Neural progenitor cell (in vitro differentiated cells): Measurements from ENCODE around the gene MRPS18B. TPM values are rescaled to one million over a fixed set of nuclear protein-coding genes. Genes with fewer than 3 reads are reported as not detected.

Experiments used
- DNase-seq: peaks from one replicate; pipeline ENCODE4 v3.0.0-alpha.2; 2016; ENCODE audit warnings: low spot score
- H2AFZ ChIP-seq: fragments of 200-600 bp; sonication (generic); replicated peaks from 2 replicates; pipeline ENCODE4 v1.6.1; 2016; ENCODE audit warnings: antibody characterized with exemption
- H3F3A ChIP-seq: fragments of 200-600 bp; sonication (generic); 2 replicates; pipeline ENCODE4 v1.6.1; 2016; ENCODE audit warnings: antibody characterized with exemption, low read depth
- H3K27ac ChIP-seq: fragments of 200-600 bp; sonication (generic); 2 replicates; pipeline ENCODE4 v1.5.1; 2016; ENCODE audit warnings: mild to moderate bottlenecking
- H3K27me3 ChIP-seq: fragments of 200-600 bp; sonication (generic); 2 replicates; pipeline ENCODE4 v1.6.1; 2016; ENCODE audit warnings: mild to moderate bottlenecking, moderate library complexity
- H3K36me3 ChIP-seq: fragments of 200-600 bp; sonication (generic); 2 replicates; pipeline ENCODE4 v1.5.1; 2016
- H3K4me1 ChIP-seq: fragments of 200-600 bp; sonication (generic); 2 replicates; pipeline ENCODE4 v1.6.1; 2016; ENCODE audit warnings: mixed run types
- H3K4me2 ChIP-seq: fragments of 200-600 bp; sonication (generic); 2 replicates; pipeline ENCODE4 v1.6.1; 2016
- H3K4me3 ChIP-seq: fragments of 200-600 bp; sonication (generic); 2 replicates; pipeline ENCODE4 v1.5.1; 2016
- H3K79me2 ChIP-seq: fragments of 200-600 bp; sonication (generic); 2 replicates; pipeline ENCODE4 v1.6.1; 2016; ENCODE audit warnings: low read depth
- H3K9ac ChIP-seq: fragments of 200-600 bp; sonication (generic); 2 replicates; pipeline ENCODE4 v1.6.1; 2016
- H3K9me3 ChIP-seq: fragments of 200-600 bp; sonication (generic); 2 replicates; pipeline ENCODE4 v1.5.1; 2016; ENCODE audit warnings: low read depth
- H4K20me1 ChIP-seq: fragments of 200-600 bp; sonication (generic); 2 replicates; pipeline ENCODE4 v1.6.1; 2016; ENCODE audit warnings: low read depth
- H3K27ac Mint-ChIP-seq: 3 replicates; pipeline ENCODE4 v1.8.0; 2021; ENCODE audit warnings: mixed read lengths
- H3K27me3 Mint-ChIP-seq: 2 replicates; pipeline ENCODE4 v1.8.0; 2022; ENCODE audit warnings: low read depth, mild to moderate bottlenecking, inconsistent platforms, moderate library complexity, mixed read lengths; ENCODE audit not compliant: insufficient read depth
- H3K36me3 Mint-ChIP-seq: 3 replicates; pipeline ENCODE4 v1.8.0; 2021; ENCODE audit warnings: mixed read lengths
- H3K4me1 Mint-ChIP-seq: 3 replicates; pipeline ENCODE4 v1.8.0; 2021; ENCODE audit warnings: mixed read lengths
- H3K4me3 Mint-ChIP-seq: 3 replicates; pipeline ENCODE4 v1.8.0; 2021; ENCODE audit warnings: mild to moderate bottlenecking, moderate library complexity, mixed read lengths
- H3K9me3 Mint-ChIP-seq: 3 replicates; pipeline ENCODE4 v1.8.0; 2020; ENCODE audit warnings: mixed read lengths
- EZH2 ChIP-seq: fragments of 200-600 bp; sonication (generic); IDR thresholded peaks from 2 replicates; pipeline ENCODE4 v1.6.1; 2017; ENCODE audit warnings: antibody characterized with exemption, mild to moderate bottlenecking, moderate library complexity
- EZH2phosphoT487 ChIP-seq: fragments of 200-600 bp; sonication (generic); IDR thresholded peaks from 2 replicates; pipeline ENCODE4 v1.6.1; 2017; ENCODE audit warnings: antibody characterized with exemption
- microRNA counts: library from miRNA; unstranded; fragments of <30 nt; microRNA quantifications from one replicate; lab custom pipeline; 2016
- microRNA-seq: library from miRNA; unstranded; fragments of <30 nt; microRNA quantifications from one replicate; pipeline ENCODE4, GENCODE V29; 2016
- small RNA-seq: library from RNA; depleted of rRNA; stranded (forward); fragments of <200 nt; gene quantifications from one replicate; pipeline ENCODE3, GENCODE V24; 2015
- total RNA-seq: library from RNA; depleted of rRNA; stranded (reverse); fragments of >200 nt; gene quantifications from 2 replicates; pipeline ENCODE4 v1.2.3, GENCODE V29; 2015; ENCODE audit warnings: low replicate concordance
- TF ChIP-seq, protein P1 (sequence below): fragments of 200-600 bp; sonication (generic); IDR thresholded peaks from 2 replicates; pipeline ENCODE4 v1.5.1; 2017; ENCODE audit warnings: antibody characterized with exemption, mild to moderate bottlenecking

MRPS18B gene
- total RNA-seq, 1 donor from 2014 or later, result 18.5 TPM

DNA sequence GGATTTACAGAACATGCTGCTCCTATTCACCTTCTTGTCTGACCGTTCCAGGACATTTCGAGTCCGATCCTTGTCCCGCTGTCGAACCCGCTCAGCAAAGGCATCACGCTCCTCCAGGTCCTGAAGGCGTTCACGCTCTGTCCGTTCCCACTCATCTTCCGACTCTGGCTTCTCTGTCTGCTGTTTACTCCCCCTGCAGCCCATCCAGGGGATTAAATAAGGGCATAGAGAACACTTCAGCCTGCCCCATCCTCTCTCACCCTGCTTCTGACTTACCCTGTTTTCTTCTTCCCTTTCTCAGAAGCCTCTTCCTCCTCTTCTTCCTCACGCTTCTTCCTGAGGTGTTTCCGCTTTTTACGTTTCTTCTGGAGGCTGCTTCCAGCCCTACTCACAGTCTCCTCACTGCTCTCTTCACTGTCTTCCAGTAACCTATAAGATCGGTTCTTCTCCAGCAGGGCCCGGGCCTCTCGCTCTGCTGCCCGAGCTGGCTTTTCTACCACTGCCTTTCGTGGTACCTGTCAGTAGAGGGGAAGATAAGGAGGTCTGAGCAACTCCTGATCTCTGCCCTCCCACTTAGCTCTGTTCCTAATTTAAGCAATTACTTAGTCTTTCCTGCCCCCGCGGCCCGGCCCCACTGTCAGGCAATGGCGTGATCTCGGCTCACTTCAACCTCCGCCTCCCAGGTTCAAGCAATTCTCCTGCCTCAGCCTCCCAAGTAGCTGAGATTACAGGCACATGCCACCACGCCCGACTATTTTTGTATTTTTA lies 53.3 kb downstream of the MRPS18B start:
- peak; percentile 33 for DNase-seq
- Histone ChIP-seq H3F3A (peaks cover 17% of the 10 kb centered on the region), H3K9me3 (no peaks in the 10 kb centered on the region), H3K4me3 (no peak overlapping the region), H4K20me1 (peaks cover 14% of the 10 kb centered on the region), H3K27ac (no peak overlapping the region), H2AFZ (no peak overlapping the region), H3K9ac (no peak overlapping the region), H3K4me1 (peaks cover 3% of the 10 kb centered on the region), H3K27me3 (no peaks in the 10 kb centered on the region), H3K79me2 (peaks cover 21% of the 10 kb centered on the region), H3K36me3 (no peaks in the 10 kb centered on the region), H3K4me2 (peak overlapping the region; percentile 87)
- Mint-ChIP-seq H3K27me3 (peaks cover 6% of the 10 kb centered on the region), H3K9me3 (no peaks in the 10 kb centered on the region), H3K4me3 (peak overlapping the region; percentile 92), H3K27ac (no peak overlapping the region), H3K4me1 (peaks cover 10% of the 10 kb centered on the region), H3K36me3 (peaks cover 9% of the 10 kb centered on the region)
- TF ChIP-seq, protein P1, sequence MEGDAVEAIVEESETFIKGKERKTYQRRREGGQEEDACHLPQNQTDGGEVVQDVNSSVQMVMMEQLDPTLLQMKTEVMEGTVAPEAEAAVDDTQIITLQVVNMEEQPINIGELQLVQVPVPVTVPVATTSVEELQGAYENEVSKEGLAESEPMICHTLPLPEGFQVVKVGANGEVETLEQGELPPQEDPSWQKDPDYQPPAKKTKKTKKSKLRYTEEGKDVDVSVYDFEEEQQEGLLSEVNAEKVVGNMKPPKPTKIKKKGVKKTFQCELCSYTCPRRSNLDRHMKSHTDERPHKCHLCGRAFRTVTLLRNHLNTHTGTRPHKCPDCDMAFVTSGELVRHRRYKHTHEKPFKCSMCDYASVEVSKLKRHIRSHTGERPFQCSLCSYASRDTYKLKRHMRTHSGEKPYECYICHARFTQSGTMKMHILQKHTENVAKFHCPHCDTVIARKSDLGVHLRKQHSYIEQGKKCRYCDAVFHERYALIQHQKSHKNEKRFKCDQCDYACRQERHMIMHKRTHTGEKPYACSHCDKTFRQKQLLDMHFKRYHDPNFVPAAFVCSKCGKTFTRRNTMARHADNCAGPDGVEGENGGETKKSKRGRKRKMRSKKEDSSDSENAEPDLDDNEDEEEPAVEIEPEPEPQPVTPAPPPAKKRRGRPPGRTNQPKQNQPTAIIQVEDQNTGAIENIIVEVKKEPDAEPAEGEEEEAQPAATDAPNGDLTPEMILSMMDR, result peak; percentile 34
- TF ChIP-seq EZH2phosphoT487 (no peak), EZH2 (no peak)

- no peak within 1 kb of the TSS for H3K27ac ChIP-seq
These were observed 55.0 kb downstream of the MRPS18B start, which contains the start of gene DHX16 for GRCh38 chr6:30672445-30673253. DHX16 (minus strand) TSS chr6:30673006; CDS start chr6:30672841, 165 bp downstream.

More at GRCh38 chr6:30672445-30673253, 55.0 kb downstream of the MRPS18B start, which contains the start of gene DHX16:
- H3K4me3 ChIP-seq, result peak within 1 kb of the TSS; percentile 94
- DNase-seq, result peak; percentile 95
- H3K27me3 ChIP-seq, result no peaks in the 10 kb centered on the region
- peaks cover 10% of the 10 kb centered on the region for H3K27me3 Mint-ChIP-seq
- peak within 1 kb of the TSS; percentile 66 for H2AFZ ChIP-seq
- H3K9me3 Mint-ChIP-seq, result no peaks in the 10 kb centered on the region
- H4K20me1 ChIP-seq, result peaks cover 14% of the 10 kb centered on the region
- H3F3A ChIP-seq, result peaks cover 17% of the 10 kb centered on the region
- H3K4me1 Mint-ChIP-seq, result peaks cover 10% of the 10 kb centered on the region
- H3K4me3 Mint-ChIP-seq, result peak within 1 kb of the TSS; percentile 92
- H3K36me3 ChIP-seq, result no peaks in the 10 kb centered on the region
- H3K9ac ChIP-seq, result peak within 1 kb of the TSS; percentile 76
- H3K79me2 ChIP-seq, result peaks cover 21% of the 10 kb centered on the region
- H3K4me2 ChIP-seq, result peak within 1 kb of the TSS; percentile 87
- H3K27ac Mint-ChIP-seq, result peak within 1 kb of the TSS; percentile 30
- H3K9me3 ChIP-seq, result no peaks in the 10 kb centered on the region
- H3K36me3 Mint-ChIP-seq, result peaks cover 13% of the 10 kb centered on the region
- H3K4me1 ChIP-seq, result peaks cover 3% of the 10 kb centered on the region
- TF ChIP-seq, protein P1, result peak; percentile 93
- TF ChIP-seq EZH2, result no peak
- no peak for TF ChIP-seq EZH2phosphoT487

MicroRNA genes within 50 kb of the gene (microRNA counts, 767-probe panel; counts per million panel counts)
- microRNA hsa-miR-877-5p (lab: Ali Mortazavi, UCI), result 460 counts per million, percentile 90 among the panel's probes with 10 or more counts

Small RNA genes within 50 kb of the gene (microRNA-seq; reads per million reads assigned to microRNA genes)
- gene MIR877, result 83.7 reads per million, percentile 74 among the genes with 10 or more reads in this experiment

Small RNA genes within 50 kb of the gene (small RNA-seq; reads per million reads assigned to genes)
- 4.1 reads per million, percentile 93 among the genes with 10 or more reads in this experiment for gene MIR877

Other genes with a start within 250 kb of the MRPS18B start
- 24.8 and 43.1 TPM in 2 replicates for gene HLA-E, start 128.3 kb upstream of the MRPS18B start, total RNA-seq
- gene GNL1, start 61.4 kb upstream of the MRPS18B start, total RNA-seq, result 23.7 and 34.7 TPM in 2 replicates
- 13.7 and 18.6 TPM in 2 replicates for gene PRR3, start 60.5 kb upstream of the MRPS18B start, total RNA-seq
- 43.9 and 56.0 TPM in 2 replicates for gene ABCF1, start 46.4 kb upstream of the MRPS18B start, total RNA-seq
- gene PPP1R10, start 597 bp upstream of the MRPS18B start, total RNA-seq, result 38.6 and 46.4 TPM in 2 replicates
- gene ATAT1, start 9.0 kb downstream of the MRPS18B start, total RNA-seq, result 17.9 and 18.7 TPM in 2 replicates
- gene C6orf136, start 29.3 kb downstream of the MRPS18B start, total RNA-seq, result 3.7 and 9.4 TPM in 2 replicates
- gene DHX16, start 55.2 kb downstream of the MRPS18B start, total RNA-seq, result 17.6 and 29.2 TPM in 2 replicates
- 10.2 and 25.4 TPM in 2 replicates for gene PPP1R18, start 68.8 kb downstream of the MRPS18B start, total RNA-seq
- 12.4 and 38.3 TPM in 2 replicates for gene NRM, start 73.1 kb downstream of the MRPS18B start, total RNA-seq
- 22.6 and 29.5 TPM in 2 replicates for gene MDC1, start 99.4 kb downstream of the MRPS18B start, total RNA-seq
- gene TUBB, start 102.5 kb downstream of the MRPS18B start, total RNA-seq, result 1,479 and 2,270 TPM in 2 replicates
- gene FLOT1, start 124.8 kb downstream of the MRPS18B start, total RNA-seq, result 80.3 and 96.9 TPM in 2 replicates
- gene IER3, start 126.7 kb downstream of the MRPS18B start, total RNA-seq, result 2.0 and 7.1 TPM in 2 replicates